GM12878 (cell line): ENCODE measurements around the gene BMP2K. TPM values are rescaled to one million over a fixed set of nuclear protein-coding genes. Genes with fewer than 3 reads are reported as not detected.
A peak's percentile ranks its signal among the peaks of the same experiment; 100 is the strongest.

ENCODE experiments used
- ATAC-seq: fragments of 200-7000 bp; cut with Tn5 transposase; 3 replicates; pipeline ENCODE4 v1.9.1; 2020; ENCODE audit warnings: mild to moderate bottlenecking, moderate library complexity
- BruUV-seq: library from RNA; stranded (reverse); fragments of 400-500 nt; replicated peaks from 2 replicates; lab custom pipeline; 2021; lab: Mats Ljungman, UMichigan
- CTCF ChIA-PET: fragments of 300-600 bp; sonication (Branson Sonifier 250); formaldehyde crosslinking; extraction: SDS; loops from one replicate; lab custom pipeline; 2021; ENCODE audit warnings: inconsistent platforms; lab: Yijun Ruan, JAX
- POLR2A ChIA-PET: fragments of 350-600 bp; formaldehyde crosslinking; extraction: SDS; loops from one replicate; lab custom pipeline; 2021; ENCODE audit warnings: inconsistent platforms; lab: Charles Lee
- RAD21 ChIA-PET: fragments of 300-600 bp; sonication (Branson Sonifier 250); formaldehyde crosslinking; loops from one replicate; lab custom pipeline; 2023; ENCODE audit warnings: antibody characterized with exemption; ENCODE audit not compliant: unreplicated experiment; lab: Charles Lee
- SMC1A ChIA-PET: fragments of 300-600 bp; sonication (Branson Sonifier 250); formaldehyde crosslinking; loops from one replicate; lab custom pipeline; 2023; ENCODE audit not compliant: unreplicated experiment, uncharacterized antibody; lab: Charles Lee
- DNase-seq: peaks from one replicate; pipeline ENCODE4 v3.0.0-alpha.2; 2011; ENCODE audit warnings: low read depth, low spot score
- FAIRE-seq: peaks from 3 replicates; lab custom pipeline; 2011; peaks lifted over from hg19 to GRCh38; lab: Jason Lieb, UNC
- H2AFZ ChIP-seq: 2 replicates; pipeline ENCODE4 v1.6.0; 2011; ENCODE audit warnings: low read depth, low read length, control low read depth; ENCODE audit not compliant: control insufficient read depth
- H3K27ac ChIP-seq: 2 replicates; pipeline ENCODE4 v1.5.1; 2011; ENCODE audit warnings: control low read depth; ENCODE audit not compliant: control insufficient read depth, insufficient read depth
- H3K27me3 ChIP-seq, 2 experiments: replicated peaks in 1 of 2; 2 replicates each; pipeline versions ENCODE4 v1.6.0 to v1.6.1; 2011; ENCODE audit warnings: low read length in 1 of 2; ENCODE audit not compliant: control insufficient read depth in 2 of 2, insufficient read depth in 2 of 2
- H3K36me3 ChIP-seq, 2 experiments: 2 replicates each; pipeline ENCODE4 v1.5.1; 2011; ENCODE audit warnings: low read length in 1 of 2; ENCODE audit not compliant: control insufficient read depth in 2 of 2, insufficient read depth in 2 of 2
- H3K4me1 ChIP-seq: 2 replicates; pipeline ENCODE4 v1.6.1; 2011; ENCODE audit warnings: mild to moderate bottlenecking, low read length, moderate library complexity, mixed read lengths; ENCODE audit not compliant: control insufficient read depth, insufficient read depth
- H3K4me2 ChIP-seq: 2 replicates; pipeline ENCODE4 v1.6.0; 2011; ENCODE audit warnings: control low read depth; ENCODE audit not compliant: control insufficient read depth, insufficient read depth
- H3K4me3 ChIP-seq: fragments of 200-600 bp; sonication (generic); 2 replicates; pipeline ENCODE4 v1.5.1; 2016
- H3K79me2 ChIP-seq: 2 replicates; pipeline ENCODE4 v1.6.0; 2011; ENCODE audit warnings: low read length; ENCODE audit not compliant: control insufficient read depth, insufficient read depth
- H3K9ac ChIP-seq: 2 replicates; pipeline ENCODE4 v1.8.0; 2011; ENCODE audit warnings: low read length, control low read depth, mixed read lengths; ENCODE audit not compliant: control insufficient read depth, insufficient read depth
- H3K9me3 ChIP-seq: replicated peaks from 3 replicates; pipeline ENCODE4 v1.5.1; 2011; ENCODE audit warnings: mild to moderate bottlenecking, low read length; ENCODE audit not compliant: control insufficient read depth, insufficient read depth
- H4K20me1 ChIP-seq: 2 replicates; pipeline ENCODE4 v1.6.0; 2011; ENCODE audit not compliant: control insufficient read depth, insufficient read depth
- BCL3 ChIP-seq: IDR thresholded peaks from 2 replicates; pipeline ENCODE4 v1.6.1; 2011; ENCODE audit warnings: borderline replicate concordance, low read depth, mild to moderate bottlenecking, moderate library complexity, low read length; ENCODE audit not compliant: insufficient read depth, poor library complexity, severe bottlenecking
- CHD1 ChIP-seq: IDR thresholded peaks from 2 replicates; pipeline ENCODE4 v1.6.1; 2012; ENCODE audit warnings: low read depth, low read length, improper control_type of control experiment
- NFIC ChIP-seq: IDR thresholded peaks from 2 replicates; pipeline ENCODE4 v1.6.1; 2012; ENCODE audit warnings: low read depth, mild to moderate bottlenecking, inconsistent platforms, low read length, moderate library complexity
- RELB ChIP-seq: fragments of 450-650 bp; IDR thresholded peaks from 2 replicates; pipeline ENCODE4 v1.6.1; 2017; ENCODE audit warnings: low read depth, mild to moderate bottlenecking, moderate library complexity
- SREBF2 ChIP-seq: IDR thresholded peaks from 2 replicates; pipeline ENCODE4 v1.6.1; 2012; ENCODE audit warnings: mild to moderate bottlenecking, low read length
- in situ Hi-C: fragments of 300-500 bp; cut with MboI; formaldehyde crosslinking; loops from 9 replicates; pipeline ENCODE4 v1.14.3; 2018; ENCODE audit warnings: mixed read lengths
- intact Hi-C: fragments of 100-400 bp; cut with micrococcal nuclease; formaldehyde crosslinking; loops from one replicate; pipeline ENCODE4 v1.14.2; 2022; ENCODE audit not compliant: unreplicated experiment
- polyA plus RNA-seq, 11 experiments: library from polyadenylated mRNA; depleted of rRNA in 4 of 11; unstranded in 6 of 11; stranded (reverse) in 5 of 11; fragments of >200 nt; fragmentation: Nextera tagmentation in 4 of 11; fragmentation: Illumina TruSeq in 1 of 11; extraction: Ambion mirVana in 4 of 11; extraction: Trizol in 1 of 11; gene quantifications; 1 replicate in 1 of 11; 2 replicates in 10 of 11; pipeline versions ENCODE4 v1.2.1 to v1.2.3, GENCODE V29; 2011 to 2016; ENCODE audit warnings: inconsistent platforms in 2 of 11, missing spikeins in 2 of 11, low read depth in 1 of 11
- total RNA-seq, 4 experiments: library from RNA; depleted of rRNA in 3 of 4; stranded (reverse); fragments of >200 nt in 3 of 4; fragmentation: Illumina TruSeq in 1 of 4; extraction: Trizol in 1 of 4; gene quantifications; 2 replicates each; pipeline versions ENCODE4 v1.2.1 to v1.2.3, GENCODE V29; 2013 to 2021

Gene BMP2K
- total and polyA plus RNA-seq, 10 of the 15 experiments (the other 5 are each of a cell fraction or from before 2014, with no cell fraction given) = 3.3 to 84.6 (median 24.8) TPM

GRCh38 chr4:78800965-78801364 is 24.8 kb downstream of the BMP2K start:
- no TSS peak for BruUV-seq
- no peak overlapping the region for H2AFZ ChIP-seq
- H4K20me1 ChIP-seq = no peaks in the 10 kb centered on the region
- POLR2A ChIA-PET = interaction anchor here (0.8 to 3.0 kb wide), 5 partner anchors 10 to 35 kb away, joined by 4 to 15 read pairs (median 4); no protein-coding TSS in a partner anchor
- H3K27ac ChIP-seq = no peak overlapping the region
- in situ Hi-C loops (no loop called here), intact Hi-C loops (no loop called here)
- no peak overlapping the region for H3K4me3 ChIP-seq
- no peak for FAIRE-seq
- SMC1A ChIA-PET = interaction anchor here (0.6 to 4.7 kb wide), 14 partner anchors 10 to 1278 kb away, joined by 3 to 35 read pairs (median 4); no protein-coding TSS in a partner anchor
- H3K9me3 ChIP-seq = no peaks in the 10 kb centered on the region; the same call in 1 of the 3 replicates
- no peak overlapping the region for H3K9ac ChIP-seq
- peak; percentile 10; the same call in 2 of the 3 replicates for ATAC-seq
- peaks cover 23% of the 10 kb centered on the region for H3K79me2 ChIP-seq
- H3K36me3 ChIP-seq = no peaks in the 10 kb centered on the region
- TF ChIP-seq BCL3 (no peak), CHD1 (no peak), SREBF2 (no peak), NFIC (no peak), RELB (no peak)
- RAD21 ChIA-PET = interaction anchor here (0.8 to 2.6 kb wide), 8 partner anchors 9 to 187 kb away, joined by 3 to 12 read pairs (median 6); no protein-coding TSS in a partner anchor
- no peak for DNase-seq
- H3K4me2 ChIP-seq = no peak overlapping the region
- no peaks in the 10 kb centered on the region for H3K27me3 ChIP-seq
- CTCF ChIA-PET = interaction anchor here (0.7 to 2.3 kb wide), 6 partner anchors 9 to 209 kb away, joined by 3 to 10 read pairs (median 5); no protein-coding TSS in a partner anchor
- H3K4me1 ChIP-seq = peaks cover 6% of the 10 kb centered on the region; the same call in 1 of the 2 replicates
